ENCODE measurements around the gene DNASE1L3. TPM values are rescaled to one million over a fixed set of nuclear protein-coding genes. Genes with fewer than 3 reads are reported as not detected.

DNASE1L3 gene, protein sequence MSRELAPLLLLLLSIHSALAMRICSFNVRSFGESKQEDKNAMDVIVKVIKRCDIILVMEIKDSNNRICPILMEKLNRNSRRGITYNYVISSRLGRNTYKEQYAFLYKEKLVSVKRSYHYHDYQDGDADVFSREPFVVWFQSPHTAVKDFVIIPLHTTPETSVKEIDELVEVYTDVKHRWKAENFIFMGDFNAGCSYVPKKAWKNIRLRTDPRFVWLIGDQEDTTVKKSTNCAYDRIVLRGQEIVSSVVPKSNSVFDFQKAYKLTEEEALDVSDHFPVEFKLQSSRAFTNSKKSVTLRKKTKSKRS
- 10.0 TPM for total RNA-seq

DNA sequence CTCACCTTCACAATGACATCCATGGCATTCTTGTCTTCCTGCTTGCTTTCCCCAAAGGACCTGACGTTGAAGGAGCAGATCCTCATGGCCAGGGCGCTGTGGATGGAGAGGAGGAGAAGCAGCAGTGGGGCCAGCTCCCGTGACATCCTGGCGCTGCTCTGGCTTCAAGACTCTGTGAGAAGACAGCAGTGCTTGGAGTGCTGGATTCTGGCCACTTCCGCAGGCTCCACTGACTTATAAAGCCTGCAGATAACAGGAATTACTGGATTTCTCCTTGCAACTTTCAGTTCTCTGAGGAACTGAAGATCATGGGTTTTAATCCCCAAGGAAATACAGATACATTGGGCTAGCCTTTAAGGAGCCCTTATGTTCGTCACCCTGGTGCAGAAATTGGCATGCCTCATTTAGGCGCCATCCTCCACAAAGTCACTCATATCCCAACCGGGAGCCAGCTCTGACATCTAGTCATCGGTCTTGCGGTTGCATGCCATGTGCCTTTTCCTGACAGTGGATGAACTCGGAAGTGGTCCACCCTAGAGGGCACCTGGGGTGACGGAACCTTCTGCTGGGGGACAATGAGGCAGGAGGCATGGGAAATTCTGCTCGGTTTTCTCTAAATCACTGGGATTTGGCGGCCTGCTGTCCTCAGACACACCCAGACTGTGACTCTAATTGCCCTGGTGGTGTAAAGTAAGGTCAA is at the start of gene DNASE1L3:
Gene DNASE1L3 (minus strand): TSS at position 212 of the 700 bp plus-strand sequence. CDS start 66 bp downstream, at position 146.

DNA sequence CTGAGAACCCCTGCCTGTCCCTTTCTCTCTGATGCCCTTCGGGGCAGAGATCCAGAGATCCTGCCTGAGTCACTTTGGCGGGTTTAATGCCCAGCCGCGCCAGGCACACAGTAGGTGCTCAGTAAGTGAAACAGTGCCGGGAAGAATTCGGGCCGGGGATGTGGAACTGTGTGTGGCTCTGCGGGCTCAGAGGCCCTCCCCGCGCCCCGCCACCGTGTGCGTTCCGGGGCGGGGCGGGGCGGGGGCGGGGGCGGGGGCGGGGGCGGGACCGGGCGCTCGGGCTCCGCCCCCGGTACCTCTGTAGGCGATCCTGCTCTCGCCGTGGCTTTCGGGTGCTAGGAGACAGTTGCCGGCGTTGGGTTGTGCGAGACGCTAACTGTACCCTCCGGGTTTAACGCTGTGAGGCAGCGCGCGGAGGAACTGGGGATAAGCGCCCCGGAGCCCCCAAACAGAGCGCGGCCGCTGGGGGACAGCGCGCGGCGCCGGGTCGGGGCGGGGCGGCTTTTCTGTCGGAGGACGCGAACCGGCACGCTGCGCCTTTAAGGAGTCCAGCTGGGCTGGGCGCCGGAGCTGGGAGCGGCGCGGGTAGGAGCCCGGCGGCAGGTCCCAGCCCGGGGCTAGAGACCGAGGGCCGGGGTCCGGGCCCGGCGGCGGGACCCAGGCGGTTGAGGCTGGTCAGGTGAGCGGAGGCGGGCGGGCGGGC is 26.6 kb upstream of the DNASE1L3 start, which contains the start of gene ABHD6:
Gene ABHD6 (plus strand): TSS at position 555 of the 703 bp plus-strand sequence. CDS start 18,795 bp downstream, outside the sequence.

Other genes with a start within 250 kb of the DNASE1L3 start
- 206 TPM for gene FLNB, start 202.6 kb downstream of the DNASE1L3 start, total RNA-seq
- 10.0 TPM for gene ABHD6, start 26.8 kb upstream of the DNASE1L3 start, total RNA-seq
- 12.1 TPM for gene RPP14, start 95.3 kb upstream of the DNASE1L3 start, total RNA-seq
- gene HTD2, start 95.5 kb upstream of the DNASE1L3 start, total RNA-seq = 14.8 TPM
- gene PXK, start 121.9 kb upstream of the DNASE1L3 start, total RNA-seq = 26.1 TPM
- 62.1 TPM for gene PDHB, start 222.9 kb upstream of the DNASE1L3 start, total RNA-seq

Measured in metanephros (tissue), 1 donor.